Measurements from ENCODE around the gene IL22RA2. TPM values are rescaled to one million over a fixed set of nuclear protein-coding genes. Genes with fewer than 3 reads are reported as not detected.

IL22RA2 gene
- total and polyA plus RNA-seq, 9 of the 15 experiments (the other 6 are each of a cell fraction or from before 2014, with no cell fraction given), result 0.03 TPM; not detected in 8

DNA sequence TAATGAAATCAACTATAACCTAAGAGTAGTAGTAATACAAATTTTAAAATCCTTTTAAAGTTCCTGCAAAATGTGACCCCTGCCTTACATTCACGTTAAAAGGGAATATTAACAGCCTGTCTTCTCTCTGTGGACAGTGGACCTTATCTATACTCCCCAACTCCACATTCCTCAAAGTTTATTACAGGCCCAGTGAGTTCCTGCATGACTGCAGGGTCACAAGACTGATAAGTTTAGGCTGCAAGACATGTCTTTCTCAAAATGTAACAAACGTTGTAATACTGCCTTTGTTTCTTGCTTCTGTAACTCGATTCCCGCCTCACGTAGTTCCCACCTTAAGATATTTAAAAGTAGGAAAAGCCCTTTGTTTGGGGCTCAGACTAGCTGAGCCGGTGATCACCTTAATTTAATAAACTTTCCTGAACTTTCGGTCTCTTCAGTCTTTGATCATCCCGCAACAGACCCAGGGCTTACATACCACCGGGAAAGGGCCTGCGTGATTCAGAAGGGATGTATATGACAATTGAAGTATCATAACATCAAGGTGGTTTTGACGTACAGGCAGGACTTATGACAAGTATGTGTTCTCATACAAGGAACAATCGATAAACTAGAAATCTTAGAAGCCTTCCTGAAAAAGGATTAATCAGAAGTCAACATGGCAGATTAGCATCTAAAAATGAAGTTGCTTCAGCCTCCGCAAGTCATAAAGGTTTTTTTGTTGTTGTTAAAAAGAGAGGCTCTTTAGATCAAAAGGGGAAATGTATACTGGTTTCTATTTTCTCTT, 3.0 kb downstream of the IL22RA2 start (continued):
- TF ChIP-seq, protein P1, sequence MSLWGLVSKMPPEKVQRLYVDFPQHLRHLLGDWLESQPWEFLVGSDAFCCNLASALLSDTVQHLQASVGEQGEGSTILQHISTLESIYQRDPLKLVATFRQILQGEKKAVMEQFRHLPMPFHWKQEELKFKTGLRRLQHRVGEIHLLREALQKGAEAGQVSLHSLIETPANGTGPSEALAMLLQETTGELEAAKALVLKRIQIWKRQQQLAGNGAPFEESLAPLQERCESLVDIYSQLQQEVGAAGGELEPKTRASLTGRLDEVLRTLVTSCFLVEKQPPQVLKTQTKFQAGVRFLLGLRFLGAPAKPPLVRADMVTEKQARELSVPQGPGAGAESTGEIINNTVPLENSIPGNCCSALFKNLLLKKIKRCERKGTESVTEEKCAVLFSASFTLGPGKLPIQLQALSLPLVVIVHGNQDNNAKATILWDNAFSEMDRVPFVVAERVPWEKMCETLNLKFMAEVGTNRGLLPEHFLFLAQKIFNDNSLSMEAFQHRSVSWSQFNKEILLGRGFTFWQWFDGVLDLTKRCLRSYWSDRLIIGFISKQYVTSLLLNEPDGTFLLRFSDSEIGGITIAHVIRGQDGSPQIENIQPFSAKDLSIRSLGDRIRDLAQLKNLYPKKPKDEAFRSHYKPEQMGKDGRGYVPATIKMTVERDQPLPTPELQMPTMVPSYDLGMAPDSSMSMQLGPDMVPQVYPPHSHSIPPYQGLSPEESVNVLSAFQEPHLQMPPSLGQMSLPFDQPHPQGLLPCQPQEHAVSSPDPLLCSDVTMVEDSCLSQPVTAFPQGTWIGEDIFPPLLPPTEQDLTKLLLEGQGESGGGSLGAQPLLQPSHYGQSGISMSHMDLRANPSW (CRISPR knock-in tag; IDR thresholded peaks at IDR 0.05), result no peak
- 0 out of 2 replicates have a peak, but pooled peaks have one; percentile 37 for TF ChIP-seq EP400 (IDR thresholded peaks at IDR 0.05)
- TF ChIP-seq ZNF766 (CRISPR knock-in tag; conservative IDR thresholded peaks at IDR 0.05), result peak; percentile 83
- TF ChIP-seq SUPT5H (IDR thresholded peaks at IDR 0.05), result no peak
- no peak for TF ChIP-seq DACH1 (IDR thresholded peaks at IDR 0.05; ENCODE audit: partially characterized antibody)
- TF ChIP-seq BRF1 (IDR thresholded peaks at IDR 0.05; ENCODE audit: borderline replicate concordance, extremely low read depth, insufficient read length), result no peak
- TF ChIP-seq TFAM (CRISPR knock-in tag; conservative IDR thresholded peaks at IDR 0.05), result no peak
- TF ChIP-seq, protein P2, sequence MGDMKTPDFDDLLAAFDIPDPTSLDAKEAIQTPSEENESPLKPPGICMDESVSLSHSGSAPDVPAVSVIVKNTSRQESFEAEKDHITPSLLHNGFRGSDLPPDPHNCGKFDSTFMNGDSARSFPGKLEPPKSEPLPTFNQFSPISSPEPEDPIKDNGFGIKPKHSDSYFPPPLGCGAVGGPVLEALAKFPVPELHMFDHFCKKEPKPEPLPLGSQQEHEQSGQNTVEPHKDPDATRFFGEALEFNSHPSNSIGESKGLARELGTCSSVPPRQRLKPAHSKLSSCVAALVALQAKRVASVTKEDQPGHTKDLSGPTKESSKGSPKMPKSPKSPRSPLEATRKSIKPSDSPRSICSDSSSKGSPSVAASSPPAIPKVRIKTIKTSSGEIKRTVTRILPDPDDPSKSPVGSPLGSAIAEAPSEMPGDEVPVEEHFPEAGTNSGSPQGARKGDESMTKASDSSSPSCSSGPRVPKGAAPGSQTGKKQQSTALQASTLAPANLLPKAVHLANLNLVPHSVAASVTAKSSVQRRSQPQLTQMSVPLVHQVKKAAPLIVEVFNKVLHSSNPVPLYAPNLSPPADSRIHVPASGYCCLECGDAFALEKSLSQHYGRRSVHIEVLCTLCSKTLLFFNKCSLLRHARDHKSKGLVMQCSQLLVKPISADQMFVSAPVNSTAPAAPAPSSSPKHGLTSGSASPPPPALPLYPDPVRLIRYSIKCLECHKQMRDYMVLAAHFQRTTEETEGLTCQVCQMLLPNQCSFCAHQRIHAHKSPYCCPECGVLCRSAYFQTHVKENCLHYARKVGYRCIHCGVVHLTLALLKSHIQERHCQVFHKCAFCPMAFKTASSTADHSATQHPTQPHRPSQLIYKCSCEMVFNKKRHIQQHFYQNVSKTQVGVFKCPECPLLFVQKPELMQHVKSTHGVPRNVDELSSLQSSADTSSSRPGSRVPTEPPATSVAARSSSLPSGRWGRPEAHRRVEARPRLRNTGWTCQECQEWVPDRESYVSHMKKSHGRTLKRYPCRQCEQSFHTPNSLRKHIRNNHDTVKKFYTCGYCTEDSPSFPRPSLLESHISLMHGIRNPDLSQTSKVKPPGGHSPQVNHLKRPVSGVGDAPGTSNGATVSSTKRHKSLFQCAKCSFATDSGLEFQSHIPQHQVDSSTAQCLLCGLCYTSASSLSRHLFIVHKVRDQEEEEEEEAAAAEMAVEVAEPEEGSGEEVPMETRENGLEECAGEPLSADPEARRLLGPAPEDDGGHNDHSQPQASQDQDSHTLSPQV (IDR thresholded peaks at IDR 0.05), result peak; percentile 87
- no peak for TF ChIP-seq SREBF1 (IDR thresholded peaks at IDR 0.05; ENCODE audit: borderline replicate concordance, low read depth, low read length)
- TF ChIP-seq TEAD2 (tag; IDR thresholded peaks at IDR 0.05), result peak; percentile 81
- peak; percentile 85 for TF ChIP-seq DDX20 (tag; IDR thresholded peaks at IDR 0.05; ENCODE audit: low read depth)
- no peak for TF ChIP-seq ZNF3 (CRISPR knock-in tag; IDR thresholded peaks at IDR 0.05)
- TF ChIP-seq, protein P3, sequence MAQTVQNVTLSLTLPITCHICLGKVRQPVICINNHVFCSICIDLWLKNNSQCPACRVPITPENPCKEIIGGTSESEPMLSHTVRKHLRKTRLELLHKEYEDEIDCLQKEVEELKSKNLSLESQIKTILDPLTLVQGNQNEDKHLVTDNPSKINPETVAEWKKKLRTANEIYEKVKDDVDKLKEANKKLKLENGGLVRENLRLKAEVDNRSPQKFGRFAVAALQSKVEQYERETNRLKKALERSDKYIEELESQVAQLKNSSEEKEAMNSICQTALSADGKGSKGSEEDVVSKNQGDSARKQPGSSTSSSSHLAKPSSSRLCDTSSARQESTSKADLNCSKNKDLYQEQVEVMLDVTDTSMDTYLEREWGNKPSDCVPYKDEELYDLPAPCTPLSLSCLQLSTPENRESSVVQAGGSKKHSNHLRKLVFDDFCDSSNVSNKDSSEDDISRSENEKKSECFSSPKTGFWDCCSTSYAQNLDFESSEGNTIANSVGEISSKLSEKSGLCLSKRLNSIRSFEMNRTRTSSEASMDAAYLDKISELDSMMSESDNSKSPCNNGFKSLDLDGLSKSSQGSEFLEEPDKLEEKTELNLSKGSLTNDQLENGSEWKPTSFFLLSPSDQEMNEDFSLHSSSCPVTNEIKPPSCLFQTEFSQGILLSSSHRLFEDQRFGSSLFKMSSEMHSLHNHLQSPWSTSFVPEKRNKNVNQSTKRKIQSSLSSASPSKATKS (CRISPR knock-in tag; IDR thresholded peaks at IDR 0.05), result no peak
- no peak for TF ChIP-seq PURB (CRISPR knock-in tag; IDR thresholded peaks at IDR 0.05; ENCODE audit: low read depth)
- peak; percentile 74; the same call in 1 of the 2 replicates for TF ChIP-seq ZNF644 (tag; IDR thresholded peaks at IDR 0.05; ENCODE audit: low read depth)
- TF ChIP-seq TCF7L2 (IDR thresholded peaks at IDR 0.05; ENCODE audit: low read depth, low read length), result no peak
- TF ChIP-seq IFI16 (CRISPR knock-in tag; IDR thresholded peaks at IDR 0.05), result peak; percentile 70; the same call in 1 of the 2 replicates
- TF ChIP-seq NFE2 (IDR thresholded peaks at IDR 0.05; ENCODE audit: low read depth), result no peak
- TF ChIP-seq ZNF134 (CRISPR knock-in tag; conservative IDR thresholded peaks at IDR 0.05), result peak; percentile 67; the same call in 1 of the 2 replicates
- 0 out of 2 replicates have a peak, but pooled peaks have one; percentile 8 for TF ChIP-seq MTF1 (CRISPR knock-in tag; IDR thresholded peaks at IDR 0.05; ENCODE audit: borderline replicate concordance)

Data from K562 (cell line).